ENCODE data around the gene OR5B21.

The OR5B21 gene

DNA sequence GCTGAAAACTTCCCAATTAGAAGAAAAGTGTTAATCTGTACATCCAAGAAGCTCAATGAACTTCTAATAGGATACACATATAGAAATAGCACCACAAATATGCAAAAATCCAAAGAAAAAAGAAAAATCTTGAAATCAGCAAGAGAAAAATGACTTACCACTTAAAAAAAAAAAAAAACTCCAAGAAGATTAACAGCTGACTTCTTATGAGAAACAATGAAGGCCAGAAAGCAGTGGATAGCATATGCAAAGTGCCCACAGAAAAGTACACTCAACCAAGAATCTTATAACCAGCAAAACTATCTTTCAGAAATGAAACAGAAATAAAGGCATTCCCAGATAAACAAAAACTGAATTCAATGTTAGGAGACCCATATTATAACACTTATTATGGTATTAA lies 36.0 kb downstream of the OR5B21 start:
- no peak for TF ChIP-seq CTCF (IDR thresholded peaks at IDR 0.05; ENCODE audit: insufficient read depth, low read depth, low read length, missing control alignments)
- DNase-seq (ENCODE audit: low read depth) = no peak

DNA sequence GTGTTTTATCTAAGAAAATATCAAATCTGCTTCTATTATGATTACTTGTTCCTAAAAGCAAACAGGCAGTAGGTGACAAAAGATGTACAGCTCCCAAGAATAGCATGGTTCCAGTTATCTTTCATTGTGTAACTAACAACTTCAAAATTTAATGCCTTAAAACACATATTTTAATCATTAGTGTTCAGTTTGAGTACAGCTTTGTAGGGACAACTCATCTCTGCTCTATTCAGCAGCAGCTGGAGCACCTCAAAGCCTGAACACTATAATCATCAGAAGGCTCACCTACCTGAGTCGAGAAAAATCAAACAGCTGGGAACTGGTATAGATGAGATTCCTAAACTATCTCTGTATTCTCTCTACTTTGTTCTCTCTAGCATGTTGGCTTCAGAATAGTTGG lies 41.6 kb downstream of the OR5B21 start:
- no peak for TF ChIP-seq CTCF (IDR thresholded peaks at IDR 0.05; ENCODE audit: insufficient read depth, low read depth, low read length, missing control alignments)
- DNase-seq (ENCODE audit: low read depth) = peak; percentile 3
- no peak overlapping the region for H3K4me3 ChIP-seq (ENCODE audit: low read length)

More for the DNA sequence above, 36.0 kb downstream of the OR5B21 start:
- no peak overlapping the region for H3K4me3 ChIP-seq (ENCODE audit: low read length)

GRCh38 chr11:58465690-58466089 lies 42.2 kb downstream of the OR5B21 start:
- H3K4me3 ChIP-seq (ENCODE audit: low read length) = no peak overlapping the region
- TF ChIP-seq CTCF (IDR thresholded peaks at IDR 0.05; ENCODE audit: insufficient read depth, low read depth, low read length, missing control alignments) = no peak
- peak; percentile 52 for DNase-seq (ENCODE audit: low read depth)

All from epithelial cell of esophagus (primary cell).